ENCODE data around the gene ADK.

DNA sequence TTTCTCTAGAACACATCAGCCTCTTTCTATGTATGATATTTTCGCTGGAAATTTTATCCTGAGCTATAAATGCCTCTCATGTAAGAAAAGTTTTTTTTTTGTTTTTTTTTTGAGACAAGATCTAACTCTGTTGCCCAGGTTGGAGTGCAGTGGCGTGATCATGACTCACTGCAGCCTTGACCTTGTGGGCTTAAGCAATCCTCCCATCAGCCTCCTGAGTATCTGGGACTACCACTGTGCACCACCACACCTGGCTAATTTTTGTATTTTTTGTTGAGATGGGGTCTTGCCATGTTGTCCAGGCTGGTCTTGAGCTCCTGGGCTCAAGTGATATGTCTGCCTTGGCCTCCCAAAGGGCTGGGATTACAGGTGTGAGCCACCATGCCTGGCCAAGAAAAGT, 80.4 kb downstream of the ADK start:
- TF ChIP-seq, protein P1, sequence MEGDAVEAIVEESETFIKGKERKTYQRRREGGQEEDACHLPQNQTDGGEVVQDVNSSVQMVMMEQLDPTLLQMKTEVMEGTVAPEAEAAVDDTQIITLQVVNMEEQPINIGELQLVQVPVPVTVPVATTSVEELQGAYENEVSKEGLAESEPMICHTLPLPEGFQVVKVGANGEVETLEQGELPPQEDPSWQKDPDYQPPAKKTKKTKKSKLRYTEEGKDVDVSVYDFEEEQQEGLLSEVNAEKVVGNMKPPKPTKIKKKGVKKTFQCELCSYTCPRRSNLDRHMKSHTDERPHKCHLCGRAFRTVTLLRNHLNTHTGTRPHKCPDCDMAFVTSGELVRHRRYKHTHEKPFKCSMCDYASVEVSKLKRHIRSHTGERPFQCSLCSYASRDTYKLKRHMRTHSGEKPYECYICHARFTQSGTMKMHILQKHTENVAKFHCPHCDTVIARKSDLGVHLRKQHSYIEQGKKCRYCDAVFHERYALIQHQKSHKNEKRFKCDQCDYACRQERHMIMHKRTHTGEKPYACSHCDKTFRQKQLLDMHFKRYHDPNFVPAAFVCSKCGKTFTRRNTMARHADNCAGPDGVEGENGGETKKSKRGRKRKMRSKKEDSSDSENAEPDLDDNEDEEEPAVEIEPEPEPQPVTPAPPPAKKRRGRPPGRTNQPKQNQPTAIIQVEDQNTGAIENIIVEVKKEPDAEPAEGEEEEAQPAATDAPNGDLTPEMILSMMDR (IDR thresholded peaks at IDR 0.05; ENCODE audit: insufficient read depth, low read depth, low read length), result no peak
- TF ChIP-seq EZH2 (IDR thresholded peaks at IDR 0.05; ENCODE audit: insufficient read depth, low read length), result no peak
